ENCODE results near the gene DIO3.
A peak's percentile ranks its signal among the peaks of the same experiment; 100 is the strongest.

Gene DIO3

DNA sequence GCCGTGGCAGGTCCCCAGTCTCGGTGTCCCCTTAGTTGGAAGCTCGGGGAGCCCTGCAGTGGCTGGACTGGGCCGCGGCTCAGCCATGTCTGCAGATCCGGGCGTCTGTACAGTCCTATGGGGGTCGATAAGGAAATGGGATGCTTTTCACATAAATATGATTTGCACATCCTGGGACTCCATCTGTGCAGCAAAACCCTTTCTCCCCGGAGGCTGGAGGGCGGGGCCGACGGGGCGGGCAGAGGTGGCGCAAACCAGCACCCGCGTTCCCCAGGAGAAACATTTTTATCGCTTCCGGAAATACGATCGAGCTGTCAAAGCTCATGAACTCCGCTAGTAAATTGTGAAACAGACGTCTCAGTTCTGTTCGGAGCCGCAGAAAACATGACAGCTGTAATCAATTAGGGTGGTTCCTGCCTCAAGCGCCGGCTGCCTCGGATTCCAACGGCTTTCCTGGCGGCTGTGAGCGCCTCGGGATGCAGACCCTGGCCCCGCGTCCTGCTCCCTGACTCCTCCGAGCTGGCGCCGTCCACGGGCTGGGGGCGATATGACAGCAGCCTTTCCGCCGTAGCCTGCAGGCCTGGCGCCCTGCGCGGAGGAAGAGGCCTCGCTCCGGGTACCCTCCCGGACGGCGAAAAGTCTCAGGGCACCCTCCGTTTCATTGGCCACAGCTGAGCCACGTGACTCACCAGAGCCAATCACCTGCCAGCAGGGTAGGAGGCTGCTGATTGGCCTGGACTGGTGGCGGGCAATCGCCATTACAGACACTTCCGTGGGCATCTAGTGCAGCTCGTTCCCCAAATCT is 23.0 kb downstream of the DIO3 start:
- DNase-seq = no peak

DNA sequence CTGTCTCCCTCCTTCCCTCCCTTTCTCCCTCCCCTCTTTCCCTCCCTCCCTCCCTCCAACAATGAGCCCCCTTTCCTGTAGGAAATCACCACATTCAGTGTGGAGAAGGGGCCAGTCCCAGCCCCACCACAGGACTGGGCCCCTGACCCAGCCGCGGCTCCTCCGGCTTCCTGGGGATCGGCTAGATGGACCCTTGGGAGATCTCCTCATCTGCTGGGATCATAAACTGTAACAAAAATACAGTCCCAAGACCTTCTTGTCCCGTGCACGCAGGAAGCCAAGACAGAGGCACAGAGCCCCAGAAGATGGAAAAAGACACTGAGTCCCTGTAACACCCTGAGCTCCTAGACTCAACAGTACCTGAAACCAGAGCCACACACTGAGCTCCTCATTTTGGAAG is 23.9 kb downstream of the DIO3 start:
- no peak for DNase-seq

DNA sequence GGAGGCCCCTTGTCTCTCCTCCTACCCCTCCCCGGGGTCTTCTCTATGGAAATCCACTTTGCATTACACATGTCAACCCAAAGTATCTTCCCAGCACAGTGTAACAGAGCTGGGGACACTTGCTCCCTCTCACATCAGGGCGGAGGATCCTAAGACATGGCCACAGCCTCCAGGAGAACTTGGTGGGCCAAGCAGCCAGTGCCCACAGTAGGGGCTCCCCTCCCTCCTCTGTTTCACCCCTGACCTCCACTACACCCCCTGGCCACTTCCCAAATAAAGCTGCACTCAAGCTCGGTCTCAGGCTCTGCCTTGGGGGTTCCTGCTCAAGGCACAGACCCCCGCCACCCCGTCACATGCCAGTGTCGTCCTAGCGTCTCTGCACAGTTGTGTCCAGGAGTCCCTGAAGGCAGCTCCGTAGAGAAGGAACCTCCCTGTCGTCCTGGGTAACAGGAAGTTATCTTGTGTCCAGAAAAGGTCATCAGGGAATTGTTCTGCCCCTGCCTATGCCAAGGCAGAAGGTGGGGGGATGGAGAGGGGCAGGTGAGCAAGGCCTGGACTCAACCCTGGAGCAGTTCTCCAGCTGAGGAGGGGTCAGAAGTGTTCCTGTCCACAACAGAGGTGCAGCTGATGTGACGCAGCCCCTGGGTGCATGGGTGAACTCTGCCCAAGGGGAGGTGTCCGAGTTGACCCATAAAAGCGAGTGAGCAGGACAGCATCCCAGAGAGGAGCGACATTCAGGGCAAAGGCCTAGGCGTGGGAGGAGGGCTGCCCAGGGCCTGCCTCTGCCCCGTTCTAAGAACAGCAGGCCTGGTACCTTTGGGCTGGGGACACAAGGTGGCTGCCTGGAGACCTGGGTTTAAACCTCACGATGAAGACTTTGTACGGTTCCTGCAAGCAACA is 25.5 kb downstream of the DIO3 start:
- DNase-seq = no peak

- DNase-seq = no peak
Observed at GRCh38 chr14:101587441-101587911, 26.2 kb downstream of the DIO3 start.

GRCh38 chr14:101588286-101588975 is 27.1 kb downstream of the DIO3 start:
- DNase-seq = no peak

DNA sequence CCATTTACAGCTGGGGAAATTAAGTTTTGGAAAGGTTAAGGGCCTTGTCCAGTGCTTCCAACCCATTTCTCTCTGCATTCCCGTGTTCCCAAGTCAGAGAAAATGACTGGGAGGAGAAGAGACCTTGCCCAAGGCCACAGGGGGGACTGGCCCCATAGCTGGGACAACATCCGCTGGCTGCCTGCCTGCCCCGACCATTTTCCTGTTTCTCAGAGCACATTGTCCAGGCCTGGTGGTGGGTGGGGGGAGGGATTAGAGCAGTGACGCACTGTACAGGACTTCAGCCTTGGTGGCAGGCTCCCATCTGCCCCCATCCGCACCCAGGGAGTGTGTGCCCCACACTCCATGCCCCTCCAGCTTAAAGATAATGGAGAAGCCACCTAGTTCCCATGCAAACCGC is 27.7 kb downstream of the DIO3 start:
- DNase-seq = no peak

- DNase-seq = no peak
Observed at GRCh38 chr14:101589486-101590015, 28.3 kb downstream of the DIO3 start.

DNA sequence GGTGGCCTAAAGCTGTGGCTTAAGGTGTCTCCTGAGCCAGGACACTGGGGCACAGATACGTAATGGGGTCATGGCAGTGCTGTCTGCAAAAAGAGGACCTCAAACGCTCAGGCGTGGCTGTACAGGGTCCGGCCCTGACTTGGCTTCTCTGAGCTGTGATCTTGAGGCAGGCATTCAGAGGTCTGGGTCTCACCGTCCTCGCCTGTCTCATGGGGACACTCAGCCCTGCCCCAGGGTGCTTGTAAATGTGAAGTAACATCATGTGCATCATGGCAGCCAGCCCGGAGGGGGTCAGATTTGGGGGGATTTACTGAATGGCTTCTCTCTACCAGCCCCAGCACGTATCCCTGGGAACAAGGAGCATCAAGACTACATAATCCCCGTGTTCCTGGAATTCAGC is 28.8 kb downstream of the DIO3 start:
- DNase-seq = no peak

GRCh38 chr14:101590616-101591015 is 29.3 kb downstream of the DIO3 start:
- DNase-seq = no peak

DNA sequence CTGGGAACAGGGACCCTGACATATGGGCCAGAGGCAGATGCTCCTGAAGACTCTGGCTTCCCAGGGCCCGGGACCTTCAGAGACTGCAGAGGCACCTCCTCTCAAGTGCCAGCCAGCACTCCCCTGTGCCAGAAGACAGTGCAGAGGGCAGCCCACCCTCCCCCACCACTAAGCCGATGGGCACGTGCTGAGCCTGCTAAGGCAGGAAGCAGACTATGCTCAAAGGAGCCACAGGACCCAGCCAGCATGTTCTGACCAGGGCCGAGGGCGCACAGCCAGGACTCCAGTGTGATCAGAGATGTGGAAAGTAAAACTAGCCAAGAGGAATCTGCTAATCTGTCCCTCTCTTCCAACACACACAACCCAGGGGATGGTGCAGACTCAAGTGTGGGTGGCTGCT is 29.8 kb downstream of the DIO3 start:
- DNase-seq = no peak

DNA sequence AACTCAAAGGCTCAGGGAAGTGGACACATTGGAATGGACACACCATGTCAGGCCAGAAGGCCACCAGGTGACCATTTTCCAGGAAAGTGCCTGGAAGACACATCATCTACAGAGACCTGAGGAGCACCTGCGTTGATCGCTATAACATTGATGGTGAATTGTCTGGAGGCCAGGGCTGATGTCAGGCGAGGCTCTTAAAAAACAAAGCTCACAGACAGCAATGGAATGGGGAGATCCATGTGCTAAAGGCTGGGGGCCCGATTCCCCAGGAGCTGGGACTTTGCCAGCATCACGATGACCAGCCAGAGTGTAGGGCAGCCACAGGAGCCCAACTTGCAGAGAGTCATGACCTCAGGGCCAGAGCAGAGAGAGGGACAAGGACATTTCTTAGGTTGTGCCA is 30.3 kb downstream of the DIO3 start:
- DNase-seq = no peak

- DNase-seq = no peak
Observed at GRCh38 chr14:101593411-101594238, 32.3 kb downstream of the DIO3 start.

GRCh38 chr14:101594511-101595148 is 33.3 kb downstream of the DIO3 start:
- no peak for DNase-seq

DNA sequence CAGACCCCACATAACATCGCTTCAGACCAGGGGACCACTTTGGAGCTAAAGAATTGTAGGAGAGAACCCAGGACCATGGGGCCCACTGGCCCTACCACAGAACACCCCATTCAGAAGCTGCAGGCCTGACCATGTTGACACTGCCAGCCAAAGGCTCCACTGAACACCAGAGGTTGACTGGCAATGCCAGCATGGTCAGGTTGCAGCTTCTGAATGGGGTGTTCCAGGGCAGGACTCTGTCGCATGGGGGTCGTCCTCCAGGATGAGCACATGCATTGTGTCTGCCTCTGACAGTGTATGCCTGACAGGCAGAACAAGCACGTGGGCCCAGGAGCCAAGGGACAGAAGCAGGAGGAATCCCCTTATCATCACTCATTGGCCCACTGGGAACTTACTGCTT is 34.1 kb downstream of the DIO3 start:
- no peak for DNase-seq

DNA sequence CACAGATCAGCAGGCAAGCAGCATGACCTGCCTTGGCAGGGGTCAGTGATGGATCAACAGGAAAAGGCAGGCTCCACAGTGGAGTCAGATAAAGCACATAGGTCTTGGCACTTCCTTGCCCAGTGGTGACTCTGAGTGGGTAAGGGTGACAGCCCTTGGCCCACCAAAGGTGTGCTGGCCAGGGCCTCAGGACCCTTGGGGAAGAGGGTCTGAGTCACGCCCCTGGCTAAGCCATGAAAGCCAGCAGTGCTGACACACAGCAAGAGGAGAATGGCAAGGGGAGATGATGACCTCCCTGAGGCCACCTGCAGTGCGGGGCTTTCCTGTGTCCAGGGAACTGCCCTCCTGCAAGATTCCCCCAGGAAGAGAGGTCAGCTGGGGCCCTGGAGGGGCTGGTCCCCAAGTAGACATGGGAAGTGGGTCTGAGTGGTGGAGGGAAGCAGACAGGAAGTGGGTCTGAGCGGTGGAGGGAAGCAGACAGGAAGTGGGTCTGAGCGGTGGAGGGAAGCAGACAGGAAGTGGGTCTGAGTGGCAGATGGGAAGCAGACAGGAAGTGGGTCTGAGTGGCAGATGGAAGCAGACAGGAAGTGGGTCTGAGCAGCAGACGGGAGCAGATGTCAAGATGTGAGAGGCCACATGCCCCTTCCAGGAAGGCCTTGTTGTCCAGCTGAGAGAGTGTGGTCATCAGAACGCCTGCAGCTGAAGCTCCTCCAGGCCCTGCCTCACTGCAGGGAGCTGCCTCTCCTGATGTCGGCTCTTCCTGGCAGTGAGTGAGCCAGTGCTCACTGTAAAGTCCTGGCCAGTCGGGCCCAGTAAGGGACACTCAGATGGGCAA is 34.8 kb downstream of the DIO3 start:
- DNase-seq = peak; percentile 18 to 20

- no peak for DNase-seq
Observed at GRCh38 chr14:101596742-101597141, 35.4 kb downstream of the DIO3 start.

DNA sequence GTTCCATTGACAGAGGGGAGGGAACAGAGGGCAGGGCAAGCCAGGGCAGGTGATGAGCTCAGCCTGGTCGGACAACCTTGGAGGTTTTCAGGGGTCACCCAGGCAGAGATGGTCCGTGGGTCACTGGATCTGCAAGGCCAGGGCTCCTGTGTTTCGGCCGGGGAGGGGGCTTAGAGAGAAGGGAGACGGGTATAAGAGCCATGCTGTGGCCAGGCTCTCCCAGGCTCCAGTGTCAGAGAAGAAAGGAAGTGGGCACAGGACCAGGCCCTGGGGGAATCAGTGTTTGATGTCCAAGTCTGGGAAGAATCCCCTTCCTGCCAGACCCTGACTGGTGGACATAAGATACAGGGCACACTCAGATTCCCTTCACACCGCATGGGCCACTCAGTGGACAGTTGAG is 36.9 kb downstream of the DIO3 start:
- DNase-seq = no peak

DNA sequence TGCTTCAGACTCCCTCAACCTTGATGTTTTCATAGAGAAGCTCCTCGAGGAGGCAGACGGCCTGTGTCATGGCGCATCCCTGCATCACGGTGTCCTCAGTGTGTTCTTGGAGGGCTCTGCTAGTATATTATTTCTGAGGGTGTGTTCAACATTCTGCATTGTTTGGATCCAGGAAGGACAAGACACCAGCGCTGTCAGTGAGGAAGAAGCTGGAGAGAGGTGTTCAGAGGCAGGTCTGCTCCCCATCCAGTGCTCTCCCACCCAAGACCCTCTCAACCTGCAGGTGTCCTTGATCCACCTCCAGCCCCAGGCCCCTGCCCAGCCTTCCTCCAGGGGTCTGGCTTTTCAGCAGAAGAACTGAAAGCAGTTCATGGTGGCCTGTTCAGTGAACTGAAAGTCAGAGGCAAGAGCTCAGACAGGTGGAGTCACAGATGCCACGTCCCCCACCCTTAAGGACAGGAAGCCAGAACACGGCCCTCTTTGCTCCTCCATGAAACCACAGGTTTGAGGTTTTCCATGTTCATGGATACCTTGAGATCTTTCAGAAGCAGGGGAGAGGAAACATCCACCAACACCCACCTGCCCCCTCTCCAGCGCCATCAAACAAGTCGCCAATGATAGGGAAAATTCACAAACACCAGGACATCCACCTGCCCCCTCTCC is 37.4 kb downstream of the DIO3 start:
- DNase-seq = no peak

DNA sequence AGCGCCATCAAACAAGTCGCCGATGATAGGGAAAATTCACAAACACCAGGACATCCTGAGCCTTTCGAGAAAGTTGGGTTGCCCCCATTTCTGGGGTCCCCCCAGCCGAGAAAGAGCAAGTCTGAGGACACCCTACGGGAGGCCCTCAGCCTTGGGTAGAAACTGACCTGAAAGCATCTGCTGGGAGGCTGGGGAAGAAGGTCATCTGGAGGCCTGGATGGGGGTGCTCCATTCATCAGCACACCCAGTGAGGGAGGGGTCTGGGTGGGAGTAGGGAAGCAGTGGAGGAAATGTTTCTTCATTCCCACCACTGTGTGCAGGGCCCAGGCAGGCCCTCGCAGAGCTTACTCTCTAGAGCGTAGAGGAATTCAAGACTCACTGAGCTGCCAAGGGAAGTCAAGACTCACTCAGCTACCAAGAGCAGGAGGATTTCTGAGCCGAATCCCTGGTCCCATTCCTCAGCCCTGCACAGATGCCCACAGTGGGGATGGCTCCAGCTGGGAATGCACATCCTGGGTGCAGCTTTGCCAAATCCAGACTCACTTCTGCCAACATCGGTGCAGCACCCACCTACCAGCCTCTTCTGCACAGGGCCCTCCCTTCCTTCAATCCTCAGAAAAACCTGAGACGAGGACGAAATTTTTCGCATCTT is 38.1 kb downstream of the DIO3 start:
- DNase-seq = no peak
